ENCODE data around the gene DIAPH1.
A peak's percentile ranks its signal among the peaks of the same experiment; 100 is the strongest.

Gene DIAPH1

DNA sequence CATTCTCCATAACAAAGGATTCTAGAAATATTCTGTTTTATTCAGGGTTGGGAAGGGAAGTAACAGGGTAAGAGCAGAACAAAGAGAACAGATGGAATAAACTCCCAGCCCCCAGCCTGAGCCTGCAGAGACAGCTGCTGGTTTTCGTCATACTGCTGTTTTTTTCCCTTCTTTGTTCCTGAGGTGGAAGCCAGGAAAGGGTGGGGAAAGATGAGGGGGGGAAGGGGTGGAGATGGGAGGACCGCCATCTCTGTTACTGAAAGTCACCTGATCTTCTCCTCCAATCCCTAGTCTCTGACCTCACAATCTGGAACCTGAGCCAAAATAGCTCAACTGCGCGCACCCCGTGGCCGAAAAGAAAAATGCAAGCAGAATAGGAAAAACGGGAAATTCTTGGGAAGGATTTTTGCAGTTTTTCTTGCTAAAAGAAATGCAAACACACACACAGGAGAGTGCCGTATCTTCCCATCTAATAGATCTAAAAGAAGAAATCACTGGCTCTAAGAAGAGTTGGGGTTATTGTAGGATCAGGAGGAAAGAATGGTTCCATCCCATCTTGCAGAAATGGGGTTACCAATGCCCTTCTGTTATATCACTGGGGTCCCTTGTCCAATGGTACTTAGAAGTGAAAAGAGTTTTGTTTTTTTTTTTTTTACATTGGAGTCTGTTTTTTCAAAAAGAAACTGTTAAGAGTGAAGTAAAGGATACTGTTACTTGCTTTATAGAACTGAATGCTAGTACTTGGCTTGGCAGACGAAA, 57.9 kb downstream of the DIAPH1 start:
- no peaks in the 10 kb centered on the region for H3K4me1 ChIP-seq (ENCODE audit: control insufficient read depth, insufficient read depth, low read length)
- H3K36me3 ChIP-seq (ENCODE audit: control insufficient read depth in 2 of 2, insufficient read depth in 2 of 2, low read length in 2 of 2), result no peaks in the 10 kb centered on the region
- H3K27ac ChIP-seq (ENCODE audit: low read length), result peak overlapping the region; percentile 80
- H3K4me3 ChIP-seq (ENCODE audit: low read length in 2 of 2), result peak overlapping the region in 1 of 2 donors; percentile 22
- no peaks in the 10 kb centered on the region for H3K27me3 ChIP-seq (ENCODE audit: control insufficient read depth in 1 of 2, insufficient read depth in 2 of 2, low read length in 2 of 2)
- peak overlapping the region; percentile 62 to 66 for H3K9ac ChIP-seq (ENCODE audit: low read length in 2 of 2)
- no peaks in the 10 kb centered on the region for H3K9me3 ChIP-seq (ENCODE audit: control insufficient read depth in 2 of 2, low read length in 2 of 2)

DNA sequence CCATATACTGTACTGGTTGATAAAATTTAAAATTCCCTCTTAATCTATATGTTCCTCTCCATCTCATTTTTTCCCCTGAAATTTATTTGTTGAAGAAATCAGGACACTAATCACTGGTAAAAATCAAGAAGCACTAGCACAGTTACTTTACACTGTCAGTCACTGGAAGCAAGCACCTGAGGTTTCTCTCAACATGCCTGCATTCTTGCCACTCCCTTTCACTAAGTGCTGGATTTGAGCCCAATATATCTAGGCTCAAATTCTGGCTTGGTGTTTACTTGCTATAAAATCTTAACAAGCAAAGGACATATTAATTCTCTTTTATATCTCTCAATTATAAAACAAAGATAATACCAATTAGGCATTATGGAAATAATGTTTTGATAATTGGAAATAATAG, 58.6 kb downstream of the DIAPH1 start:
- Histone ChIP-seq H3K9ac (ENCODE audit: low read length in 2 of 2) (peak overlapping the region; percentile 62 to 66), H3K9me3 (ENCODE audit: control insufficient read depth in 2 of 2, low read length in 2 of 2) (no peaks in the 10 kb centered on the region), H3K4me3 (ENCODE audit: low read length in 2 of 2) (peak overlapping the region in 1 of 2 donors; percentile 22), H3K36me3 (ENCODE audit: control insufficient read depth in 2 of 2, insufficient read depth in 2 of 2, low read length in 2 of 2) (no peaks in the 10 kb centered on the region), H3K27ac (ENCODE audit: low read length) (peak overlapping the region; percentile 80), H3K4me1 (ENCODE audit: control insufficient read depth, insufficient read depth, low read length) (no peaks in the 10 kb centered on the region), H3K27me3 (ENCODE audit: control insufficient read depth in 1 of 2, insufficient read depth in 2 of 2, low read length in 2 of 2) (no peaks in the 10 kb centered on the region)

DNA sequence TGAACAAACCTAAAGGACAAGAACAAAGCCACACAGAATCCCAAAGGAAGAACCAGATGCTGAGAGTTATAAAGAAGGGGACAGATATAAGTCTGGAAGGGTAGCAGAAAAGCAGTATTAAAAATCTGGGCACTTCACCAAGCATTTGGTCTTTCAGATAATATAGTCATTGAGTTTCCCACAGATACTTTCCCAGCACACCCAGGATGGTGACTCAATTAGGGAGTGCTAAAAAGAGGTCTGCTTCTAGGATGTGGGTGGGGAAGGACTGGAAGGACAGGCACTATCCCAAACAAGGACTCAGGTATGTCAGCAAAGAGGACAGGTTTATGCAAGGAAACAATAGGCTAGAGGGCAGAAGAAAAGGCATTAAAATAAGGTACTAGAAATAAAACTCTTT, 59.3 kb downstream of the DIAPH1 start:
- H3K9me3 ChIP-seq (ENCODE audit: control insufficient read depth in 2 of 2, low read length in 2 of 2), result no peaks in the 10 kb centered on the region
- no peaks in the 10 kb centered on the region for H3K36me3 ChIP-seq (ENCODE audit: control insufficient read depth in 2 of 2, insufficient read depth in 2 of 2, low read length in 2 of 2)
- H3K4me3 ChIP-seq (ENCODE audit: low read length in 2 of 2), result no peak overlapping the region
- H3K27me3 ChIP-seq (ENCODE audit: control insufficient read depth in 1 of 2, insufficient read depth in 2 of 2, low read length in 2 of 2), result no peaks in the 10 kb centered on the region
- peak overlapping the region; percentile 80 for H3K27ac ChIP-seq (ENCODE audit: low read length)
- peak overlapping the region in 1 of 2 donors; percentile 62 for H3K9ac ChIP-seq (ENCODE audit: low read length in 2 of 2)
- no peaks in the 10 kb centered on the region for H3K4me1 ChIP-seq (ENCODE audit: control insufficient read depth, insufficient read depth, low read length)

DNA sequence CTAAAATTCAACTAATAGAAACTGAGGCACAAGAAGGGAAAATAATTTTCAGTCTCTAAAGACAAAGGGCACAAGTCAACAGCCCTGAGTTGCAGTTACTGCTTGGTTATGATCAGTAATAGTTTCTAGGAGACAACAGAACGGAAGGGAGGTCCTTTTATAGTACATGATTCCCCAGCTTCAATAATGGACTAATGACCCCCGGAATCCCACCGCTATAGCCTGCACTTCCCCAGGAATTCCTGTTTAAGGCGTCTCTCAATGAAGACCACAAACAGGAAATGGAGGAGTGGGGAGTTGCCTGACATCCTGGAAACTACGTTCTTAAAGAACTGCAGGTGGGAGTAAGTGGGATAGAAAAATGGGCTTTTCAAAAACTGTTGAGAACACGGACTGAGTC, 60.6 kb downstream of the DIAPH1 start:
- Histone ChIP-seq H3K4me1 (ENCODE audit: control insufficient read depth, insufficient read depth, low read length) (no peaks in the 10 kb centered on the region), H3K27me3 (ENCODE audit: control insufficient read depth in 1 of 2, insufficient read depth in 2 of 2, low read length in 2 of 2) (no peaks in the 10 kb centered on the region), H3K4me3 (ENCODE audit: low read length in 2 of 2) (peak overlapping the region; percentile 14 to 52), H3K27ac (ENCODE audit: low read length) (peak overlapping the region; percentile 77), H3K36me3 (ENCODE audit: control insufficient read depth in 2 of 2, insufficient read depth in 2 of 2, low read length in 2 of 2) (no peaks in the 10 kb centered on the region), H3K9me3 (ENCODE audit: control insufficient read depth in 2 of 2, low read length in 2 of 2) (no peaks in the 10 kb centered on the region), H3K9ac (ENCODE audit: low read length in 2 of 2) (peak overlapping the region; percentile 8 to 22)

DNA sequence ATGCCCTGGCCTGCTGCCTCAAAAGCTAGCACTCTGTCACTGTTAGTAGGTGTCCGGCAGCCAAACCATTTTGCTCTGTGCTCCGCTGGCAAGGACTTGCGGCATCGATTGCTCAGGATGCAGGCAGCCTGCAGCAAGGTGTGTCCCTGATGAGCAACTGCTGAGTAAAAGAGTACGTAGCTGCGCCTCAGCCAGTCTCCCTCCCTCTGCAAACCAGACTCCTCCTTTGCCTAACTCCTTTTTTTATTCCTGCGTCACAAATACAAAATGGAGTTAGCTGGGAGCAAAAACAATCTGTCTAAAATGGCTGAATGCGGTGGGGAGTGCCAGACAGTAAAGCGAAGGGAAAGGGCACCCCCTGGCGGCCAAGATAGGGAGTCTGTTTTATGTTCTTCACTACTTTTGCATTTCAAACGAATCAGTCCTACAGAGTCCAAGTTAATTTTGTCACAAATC, 61.1 kb downstream of the DIAPH1 start:
- H3K36me3 ChIP-seq (ENCODE audit: control insufficient read depth in 2 of 2, insufficient read depth in 2 of 2, low read length in 2 of 2), result no peaks in the 10 kb centered on the region
- peak overlapping the region; percentile 5 to 22 for H3K9ac ChIP-seq (ENCODE audit: low read length in 2 of 2)
- H3K27ac ChIP-seq (ENCODE audit: low read length), result peak overlapping the region; percentile 77
- no peaks in the 10 kb centered on the region for H3K9me3 ChIP-seq (ENCODE audit: control insufficient read depth in 2 of 2, low read length in 2 of 2)
- no peaks in the 10 kb centered on the region for H3K27me3 ChIP-seq (ENCODE audit: control insufficient read depth in 1 of 2, insufficient read depth in 2 of 2, low read length in 2 of 2)
- H3K4me3 ChIP-seq (ENCODE audit: low read length in 2 of 2), result peak overlapping the region; percentile 34 to 52
- no peaks in the 10 kb centered on the region for H3K4me1 ChIP-seq (ENCODE audit: control insufficient read depth, insufficient read depth, low read length)

DNA sequence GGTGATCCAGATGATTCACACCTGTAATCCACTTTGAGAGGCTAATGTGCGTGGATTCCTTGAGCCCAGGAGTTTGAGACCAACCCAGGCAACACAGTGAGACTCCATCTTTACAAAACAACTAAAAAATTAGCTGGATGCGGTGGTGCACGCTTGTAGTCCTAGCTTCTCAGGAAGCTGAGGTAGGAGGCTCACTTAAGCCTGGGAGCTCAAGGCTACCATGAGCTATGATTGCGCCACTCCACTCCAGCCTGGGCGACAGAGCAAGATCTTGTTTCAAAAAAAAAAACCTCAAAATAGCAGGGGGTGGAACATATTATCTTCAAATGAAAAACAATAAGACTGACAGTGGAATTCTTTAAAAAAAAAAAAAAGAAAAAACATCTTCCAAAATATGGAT, 70.9 kb downstream of the DIAPH1 start:
- Histone ChIP-seq H3K27me3 (ENCODE audit: control insufficient read depth in 1 of 2, insufficient read depth in 2 of 2, low read length in 2 of 2) (no peaks in the 10 kb centered on the region), H3K4me3 (ENCODE audit: low read length in 2 of 2) (peak overlapping the region in 1 of 2 donors; percentile 28), H3K9ac (ENCODE audit: low read length in 2 of 2) (no peak overlapping the region), H3K27ac (ENCODE audit: low read length) (no peak overlapping the region), H3K36me3 (ENCODE audit: control insufficient read depth in 2 of 2, insufficient read depth in 2 of 2, low read length in 2 of 2) (no peaks in the 10 kb centered on the region), H3K9me3 (ENCODE audit: control insufficient read depth in 2 of 2, low read length in 2 of 2) (peaks cover 6 to 8% of the 10 kb centered on the region in 2 donors), H3K4me1 (ENCODE audit: control insufficient read depth, insufficient read depth, low read length) (no peaks in the 10 kb centered on the region)

DNA sequence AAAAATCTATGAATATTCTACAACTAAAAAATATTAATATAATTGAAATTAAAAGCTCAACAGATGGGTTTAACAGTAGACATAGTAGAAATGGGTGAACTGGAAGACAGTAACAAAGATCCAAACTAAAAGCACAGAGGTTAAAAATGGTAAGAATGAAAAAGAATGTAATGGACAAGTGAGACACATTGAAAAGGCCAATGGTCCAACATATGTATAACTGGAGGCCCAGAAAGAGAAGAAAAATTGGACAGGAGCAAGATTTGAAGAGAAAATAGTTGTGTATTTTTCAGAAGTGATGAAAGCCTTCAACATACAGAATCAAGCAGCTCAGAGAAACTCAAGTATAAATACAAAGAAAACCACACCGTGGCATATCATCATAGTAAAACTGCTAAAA, 71.3 kb downstream of the DIAPH1 start:
- Histone ChIP-seq H3K4me1 (ENCODE audit: control insufficient read depth, insufficient read depth, low read length) (no peaks in the 10 kb centered on the region), H3K27ac (ENCODE audit: low read length) (no peak overlapping the region), H3K9ac (ENCODE audit: low read length in 2 of 2) (no peak overlapping the region), H3K4me3 (ENCODE audit: low read length in 2 of 2) (peak overlapping the region in 1 of 2 donors; percentile 28), H3K9me3 (ENCODE audit: control insufficient read depth in 2 of 2, low read length in 2 of 2) (peaks cover 6 to 8% of the 10 kb centered on the region in 2 donors), H3K27me3 (ENCODE audit: control insufficient read depth in 1 of 2, insufficient read depth in 2 of 2, low read length in 2 of 2) (no peaks in the 10 kb centered on the region), H3K36me3 (ENCODE audit: control insufficient read depth in 2 of 2, insufficient read depth in 2 of 2, low read length in 2 of 2) (no peaks in the 10 kb centered on the region)

DNA sequence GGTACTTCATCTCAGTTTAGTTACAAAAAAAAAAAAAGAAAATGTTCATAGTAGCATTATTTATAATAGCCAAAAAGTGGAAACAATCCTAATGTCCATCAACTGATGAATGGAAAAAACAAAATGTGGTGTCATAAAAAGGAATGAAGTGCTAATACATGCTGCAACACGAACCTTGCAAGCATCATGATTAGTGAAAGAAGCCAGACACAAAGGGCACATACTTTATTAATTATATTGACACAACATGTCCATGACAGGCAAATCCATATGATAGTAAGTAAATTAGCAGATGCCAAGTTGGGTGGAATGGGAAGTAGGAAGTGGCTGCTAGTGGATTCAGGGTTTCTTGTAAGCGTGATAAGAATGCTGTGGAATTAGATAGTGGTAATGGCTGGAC, 75.7 kb downstream of the DIAPH1 start:
- Histone ChIP-seq H3K36me3 (ENCODE audit: control insufficient read depth in 2 of 2, insufficient read depth in 2 of 2, low read length in 2 of 2) (no peaks in the 10 kb centered on the region), H3K9ac (ENCODE audit: low read length in 2 of 2) (no peak overlapping the region), H3K27me3 (ENCODE audit: control insufficient read depth in 1 of 2, insufficient read depth in 2 of 2, low read length in 2 of 2) (no peaks in the 10 kb centered on the region), H3K9me3 (ENCODE audit: control insufficient read depth in 2 of 2, low read length in 2 of 2) (peaks cover 6 to 8% of the 10 kb centered on the region in 2 donors), H3K27ac (ENCODE audit: low read length) (no peak overlapping the region), H3K4me3 (ENCODE audit: low read length in 2 of 2) (no peak overlapping the region), H3K4me1 (ENCODE audit: control insufficient read depth, insufficient read depth, low read length) (no peaks in the 10 kb centered on the region)

- no peaks in the 10 kb centered on the region for H3K36me3 ChIP-seq (ENCODE audit: control insufficient read depth in 2 of 2, insufficient read depth in 2 of 2, low read length in 2 of 2)
- H3K9me3 ChIP-seq (ENCODE audit: control insufficient read depth in 2 of 2, low read length in 2 of 2), result no peaks in the 10 kb centered on the region
- H3K27ac ChIP-seq (ENCODE audit: low read length), result no peak overlapping the region
- H3K4me1 ChIP-seq (ENCODE audit: control insufficient read depth, insufficient read depth, low read length), result peaks cover 2% of the 10 kb centered on the region
- H3K4me3 ChIP-seq (ENCODE audit: low read length in 2 of 2), result no peak overlapping the region
- no peak overlapping the region for H3K9ac ChIP-seq (ENCODE audit: low read length in 2 of 2)
- H3K27me3 ChIP-seq (ENCODE audit: control insufficient read depth in 1 of 2, insufficient read depth in 2 of 2, low read length in 2 of 2), result no peaks in the 10 kb centered on the region
These were observed 84.1 kb downstream of the DIAPH1 start for GRCh38 chr5:141534492-141535213.

GRCh38 chr5:141533897-141534296, 84.9 kb downstream of the DIAPH1 start:
- H3K27ac ChIP-seq (ENCODE audit: low read length), result no peak overlapping the region
- H3K9ac ChIP-seq (ENCODE audit: low read length in 2 of 2), result no peak overlapping the region
- no peaks in the 10 kb centered on the region for H3K36me3 ChIP-seq (ENCODE audit: control insufficient read depth in 2 of 2, insufficient read depth in 2 of 2, low read length in 2 of 2)
- peaks cover 10% of the 10 kb centered on the region for H3K4me1 ChIP-seq (ENCODE audit: control insufficient read depth, insufficient read depth, low read length)
- no peaks in the 10 kb centered on the region for H3K27me3 ChIP-seq (ENCODE audit: control insufficient read depth in 1 of 2, insufficient read depth in 2 of 2, low read length in 2 of 2)
- H3K4me3 ChIP-seq (ENCODE audit: low read length in 2 of 2), result no peak overlapping the region
- no peaks in the 10 kb centered on the region for H3K9me3 ChIP-seq (ENCODE audit: control insufficient read depth in 2 of 2, low read length in 2 of 2)

GRCh38 chr5:141532726-141533125, 86.1 kb downstream of the DIAPH1 start:
- Histone ChIP-seq H3K9me3 (ENCODE audit: control insufficient read depth in 2 of 2, low read length in 2 of 2) (no peaks in the 10 kb centered on the region), H3K4me3 (ENCODE audit: low read length in 2 of 2) (no peak overlapping the region), H3K27ac (ENCODE audit: low read length) (no peak overlapping the region), H3K9ac (ENCODE audit: low read length in 2 of 2) (no peak overlapping the region), H3K36me3 (ENCODE audit: control insufficient read depth in 2 of 2, insufficient read depth in 2 of 2, low read length in 2 of 2) (peaks cover 0 to 3% of the 10 kb centered on the region in 2 donors), H3K4me1 (ENCODE audit: control insufficient read depth, insufficient read depth, low read length) (peaks cover 15% of the 10 kb centered on the region), H3K27me3 (ENCODE audit: control insufficient read depth in 1 of 2, insufficient read depth in 2 of 2, low read length in 2 of 2) (no peaks in the 10 kb centered on the region)
